Upper lobe of left lung (tissue), 6 donors: ENCODE measurements around the gene SAP30. TPM values are rescaled to one million over a fixed set of nuclear protein-coding genes. Genes with fewer than 3 reads are reported as not detected.
A peak's percentile ranks its signal among the peaks of the same experiment; 100 is the strongest.

Source experiments
- ATAC-seq, 2 donors: fragments of 200-7000 bp; cut with Tn5 transposase; one replicate each; pipeline ENCODE4 v1.9.1; 2022; ENCODE audit warnings: mild to moderate bottlenecking in 2 of 2, moderate library complexity in 2 of 2; ENCODE audit not compliant: low FRiP score in 2 of 2
- DNase-seq, 2 donors: peaks; one replicate each; pipeline ENCODE4 v3.0.0-alpha.2; 2019 to 2020
- H3K27ac ChIP-seq, 4 donors: fragments of 200-600 bp; sonication (generic); one replicate each; pipeline ENCODE4 v1.5.1; 2016 to 2019
- H3K27me3 ChIP-seq, 4 donors: fragments of 200-600 bp; sonication (generic); one replicate each; pipeline ENCODE4 v1.5.1; 2017 to 2019
- H3K36me3 ChIP-seq, 4 donors: fragments of 200-600 bp; sonication (generic); one replicate each; pipeline ENCODE4 v1.5.1; 2016 to 2019
- H3K4me1 ChIP-seq, 4 donors: fragments of 200-600 bp; sonication (generic); one replicate each; pipeline ENCODE4 v1.5.1; 2018 to 2019
- H3K4me3 ChIP-seq, 4 donors: fragments of 200-600 bp; sonication (generic); one replicate each; pipeline ENCODE4 v1.5.1; 2017 to 2019; ENCODE audit warnings: mild to moderate bottlenecking in 2 of 4, moderate library complexity in 1 of 4
- H3K9me3 ChIP-seq, 4 donors: fragments of 200-600 bp; sonication (generic); one replicate each; pipeline ENCODE4 v1.5.1; 2018 to 2019
- EP300 ChIP-seq, 4 donors: sonication (generic); formaldehyde crosslinking; IDR thresholded peaks; one replicate each; pipeline ENCODE4 v1.5.1; 2017; ENCODE audit warnings: antibody characterized with exemption in 4 of 4, control low read depth in 2 of 4
- POLR2A ChIP-seq, 4 donors: fragments of 450-650 bp; IDR thresholded peaks; one replicate each; pipeline ENCODE4 v1.5.1; 2016 to 2017; ENCODE audit warnings: antibody characterized with exemption in 4 of 4, mild to moderate bottlenecking in 2 of 4
- POLR2AphosphoS5 ChIP-seq, 2 donors: sonication (generic); formaldehyde crosslinking; IDR thresholded peaks; one replicate each; pipeline ENCODE4 v1.5.1; 2017; ENCODE audit warnings: antibody characterized with exemption in 2 of 2
- WGBS, 2 donors: methylation state at CpG; one replicate each; pipeline ENCODE4 v1.1.5; 2017 to 2018; 5-methylcytosine and 5-hydroxymethylcytosine counted together
- total RNA-seq, 6 donors: library from RNA; depleted of rRNA in 4 of 6; stranded (reverse); fragments of >200 nt in 4 of 6; gene quantifications; one replicate each; pipeline versions ENCODE4 v1.1.0 to v1.2.1, GENCODE V29; 2016 to 2021
- TF ChIP-seq, protein P1 (sequence below), 6 experiments: fragments of 450-650 bp in 4 of 6; fragments of 200-600 bp in 2 of 6; sonication (generic) in 2 of 6; IDR thresholded peaks; one replicate each; pipeline ENCODE4 v1.5.1; 2016 to 2019; ENCODE audit warnings: antibody characterized with exemption in 6 of 6
- donor health status: DM: no; HTN: no; CAD: no; lungs with moderate emphysema.
- donor health status: DM: no; HTN: yes; CAD: no; lungs with severe emphysema.

SAP30 gene
- total RNA-seq, 6 donors from 2014 or later: 15.0 to 39.8 (median 18.8) TPM

GRCh38 chr4:173404296-173404865 is 33.6 kb downstream of the SAP30 start:
- DNase-seq (no peak), ATAC-seq (no peak)
- no peaks in the 10 kb centered on the region for H3K4me1 ChIP-seq
- H3K27ac ChIP-seq: no peak overlapping the region
- 77 to 78% methylated on average over 3 of the region's 3 CpGs for WGBS, 2 donors
- H3K4me3 ChIP-seq: no peak overlapping the region
- no peaks in the 10 kb centered on the region for H3K9me3 ChIP-seq
- H3K36me3 ChIP-seq: peaks cover 0 to 3% (median 0%) of the 10 kb centered on the region in 4 donors
- no peak for TF ChIP-seq POLR2AphosphoS5 (IDR thresholded peaks at IDR 0.05)
- TF ChIP-seq, protein P1, sequence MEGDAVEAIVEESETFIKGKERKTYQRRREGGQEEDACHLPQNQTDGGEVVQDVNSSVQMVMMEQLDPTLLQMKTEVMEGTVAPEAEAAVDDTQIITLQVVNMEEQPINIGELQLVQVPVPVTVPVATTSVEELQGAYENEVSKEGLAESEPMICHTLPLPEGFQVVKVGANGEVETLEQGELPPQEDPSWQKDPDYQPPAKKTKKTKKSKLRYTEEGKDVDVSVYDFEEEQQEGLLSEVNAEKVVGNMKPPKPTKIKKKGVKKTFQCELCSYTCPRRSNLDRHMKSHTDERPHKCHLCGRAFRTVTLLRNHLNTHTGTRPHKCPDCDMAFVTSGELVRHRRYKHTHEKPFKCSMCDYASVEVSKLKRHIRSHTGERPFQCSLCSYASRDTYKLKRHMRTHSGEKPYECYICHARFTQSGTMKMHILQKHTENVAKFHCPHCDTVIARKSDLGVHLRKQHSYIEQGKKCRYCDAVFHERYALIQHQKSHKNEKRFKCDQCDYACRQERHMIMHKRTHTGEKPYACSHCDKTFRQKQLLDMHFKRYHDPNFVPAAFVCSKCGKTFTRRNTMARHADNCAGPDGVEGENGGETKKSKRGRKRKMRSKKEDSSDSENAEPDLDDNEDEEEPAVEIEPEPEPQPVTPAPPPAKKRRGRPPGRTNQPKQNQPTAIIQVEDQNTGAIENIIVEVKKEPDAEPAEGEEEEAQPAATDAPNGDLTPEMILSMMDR (IDR thresholded peaks at IDR 0.05): no peak
- no peak for TF ChIP-seq EP300 (IDR thresholded peaks at IDR 0.05)
- TF ChIP-seq POLR2A (IDR thresholded peaks at IDR 0.05): no peak
- H3K27me3 ChIP-seq: no peaks in the 10 kb centered on the region

DNA sequence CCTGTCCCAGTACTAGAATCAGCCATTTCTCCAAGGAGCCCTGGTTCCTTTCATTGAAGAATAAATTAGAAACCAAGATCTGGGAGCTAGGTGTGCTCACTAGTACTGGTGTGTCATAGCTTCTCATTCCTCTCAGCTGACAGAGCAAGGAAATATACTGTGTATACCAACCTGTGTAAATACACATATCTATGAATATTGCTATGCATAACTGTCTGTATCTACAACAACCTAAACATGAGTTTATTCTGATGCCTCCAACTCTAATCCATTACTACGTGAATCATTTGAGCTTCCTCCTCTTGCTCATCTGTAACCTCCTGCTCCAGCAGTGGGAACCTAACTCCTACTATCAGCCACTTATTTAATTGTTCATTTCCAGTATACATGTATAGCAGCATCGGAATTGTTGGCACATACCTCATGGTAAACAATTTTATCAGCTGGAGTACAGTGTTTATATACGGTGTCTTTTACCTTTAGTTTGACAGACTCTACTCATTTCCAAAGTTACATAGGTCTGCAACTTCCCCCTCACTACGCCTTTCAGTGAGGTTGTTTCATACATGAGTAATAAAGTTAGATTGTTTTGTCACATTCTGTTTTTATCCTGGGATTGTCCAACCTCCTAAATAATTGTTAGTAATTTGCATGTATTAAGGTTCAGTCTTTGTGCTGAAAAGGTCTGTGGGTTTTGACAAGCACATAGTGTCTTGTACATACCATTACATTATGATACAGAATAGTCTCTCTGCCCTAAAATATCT is 35.3 kb downstream of the SAP30 start:
- no peak for ATAC-seq
- H3K4me1 ChIP-seq: no peaks in the 10 kb centered on the region
- no peak for DNase-seq
- 91 to 92% methylated on average over 4 of the region's 4 CpGs for WGBS, 2 donors
- peaks cover 0 to 3% (median 0%) of the 10 kb centered on the region in 4 donors for H3K36me3 ChIP-seq
- TF ChIP-seq EP300 (IDR thresholded peaks at IDR 0.05) (no peak), POLR2A (IDR thresholded peaks at IDR 0.05) (no peak), POLR2AphosphoS5 (IDR thresholded peaks at IDR 0.05) (no peak)
- TF ChIP-seq, protein P1 (IDR thresholded peaks at IDR 0.05): no peak
- no peak overlapping the region for H3K4me3 ChIP-seq
- no peaks in the 10 kb centered on the region for H3K27me3 ChIP-seq
- H3K9me3 ChIP-seq: no peaks in the 10 kb centered on the region
- no peak overlapping the region for H3K27ac ChIP-seq

DNA sequence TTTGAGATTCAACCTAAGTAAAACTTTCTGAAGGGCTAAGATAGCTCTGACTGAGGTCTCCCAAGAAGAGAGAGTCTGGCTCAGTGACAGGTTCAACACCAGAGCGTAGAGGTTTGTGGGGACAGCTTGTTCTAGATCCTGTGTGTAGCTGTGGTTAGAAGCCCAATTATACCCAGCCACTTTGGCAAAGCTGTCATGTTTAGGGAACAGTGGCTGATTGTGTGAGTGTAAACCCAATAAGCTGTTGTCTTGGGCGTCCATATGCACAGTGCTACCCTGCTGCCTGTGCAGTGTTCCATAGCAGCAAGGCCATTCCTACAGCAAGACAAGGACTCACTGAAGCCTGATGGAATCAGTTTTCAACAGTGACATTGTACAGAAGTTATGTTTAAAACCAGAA is 39.3 kb downstream of the SAP30 start:
- DNase-seq (no peak), ATAC-seq (no peak)
- H3K9me3 ChIP-seq: no peaks in the 10 kb centered on the region
- 50% methylated on average over 2 of the region's 2 CpGs for WGBS, 2 donors
- H3K4me1 ChIP-seq: peaks cover 0 to 9% (median 8%) of the 10 kb centered on the region in 4 donors
- H3K27ac ChIP-seq: peak overlapping the region in 3 of 4 donors; percentile 66 to 77 (median 72)
- no peak overlapping the region for H3K4me3 ChIP-seq
- no peaks in the 10 kb centered on the region for H3K27me3 ChIP-seq
- TF ChIP-seq, protein P1 (IDR thresholded peaks at IDR 0.05): no peak
- no peak for TF ChIP-seq EP300 (IDR thresholded peaks at IDR 0.05)
- no peak for TF ChIP-seq POLR2A (IDR thresholded peaks at IDR 0.05)
- TF ChIP-seq POLR2AphosphoS5 (IDR thresholded peaks at IDR 0.05): no peak
- no peaks in the 10 kb centered on the region for H3K36me3 ChIP-seq

- peaks cover 0 to 9% (median 8%) of the 10 kb centered on the region in 4 donors for H3K4me1 ChIP-seq
- no peaks in the 10 kb centered on the region for H3K9me3 ChIP-seq
- DNase-seq: no peak
- H3K27ac ChIP-seq: peak overlapping the region in 3 of 4 donors; percentile 66 to 77 (median 72)
- H3K4me3 ChIP-seq: no peak overlapping the region
- no peaks in the 10 kb centered on the region for H3K36me3 ChIP-seq
- peak in 1 of 2 donors; percentile 60 for ATAC-seq
- WGBS, 2 donors: 50 to 55% methylated on average over 4 of the region's 4 CpGs
- no peak for TF ChIP-seq POLR2A (IDR thresholded peaks at IDR 0.05)
- peak in 1 of 4 donors; percentile 4 for TF ChIP-seq EP300 (IDR thresholded peaks at IDR 0.05)
- H3K27me3 ChIP-seq: no peaks in the 10 kb centered on the region
Measured at GRCh38 chr4:173411106-173411693, 40.4 kb downstream of the SAP30 start.

DNA sequence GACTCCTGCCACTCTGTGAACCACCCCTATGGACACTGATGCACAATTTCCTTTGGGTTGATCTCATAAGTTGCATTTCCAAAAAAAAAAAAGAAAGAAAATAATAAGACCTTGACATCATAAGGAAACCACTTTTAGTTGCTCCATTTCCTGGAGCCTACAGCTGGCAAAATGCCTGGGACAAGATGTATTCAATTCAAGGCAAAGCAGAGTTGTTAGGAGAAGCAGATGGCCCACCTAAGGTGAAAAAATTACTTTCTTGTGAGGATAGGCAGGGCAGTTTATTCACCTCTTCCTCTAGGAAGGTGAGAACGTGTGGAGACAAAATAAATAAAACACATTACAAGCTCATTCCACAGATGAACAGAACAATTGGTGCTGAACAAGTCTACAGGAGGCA is 42.3 kb downstream of the SAP30 start:
- H3K4me3 ChIP-seq: no peak overlapping the region
- H3K4me1 ChIP-seq: peaks cover 7 to 9% (median 8%) of the 10 kb centered on the region in 4 donors
- no peaks in the 10 kb centered on the region for H3K36me3 ChIP-seq
- H3K9me3 ChIP-seq: no peaks in the 10 kb centered on the region
- no peaks in the 10 kb centered on the region for H3K27me3 ChIP-seq
- peak overlapping the region in 2 of 4 donors; percentile 74 to 77 for H3K27ac ChIP-seq
- 63 to 64% methylated on average over 1 of the region's 1 CpG for WGBS, 2 donors
- DNase-seq (peak in 1 of 2 donors; percentile 44), ATAC-seq (no peak)
- TF ChIP-seq EP300 (IDR thresholded peaks at IDR 0.05) (peak in 3 of 4 donors; percentile 19 to 75 (median 45)), POLR2AphosphoS5 (IDR thresholded peaks at IDR 0.05) (peak in 1 of 2 donors; percentile 16), POLR2A (IDR thresholded peaks at IDR 0.05) (no peak)
- TF ChIP-seq, protein P1 (IDR thresholded peaks at IDR 0.05): no peak
